Activated B cell treated with CpG ODN at 0.5 μM for 24 hours (primary cell): ENCODE results near the gene FAM136A. TPM values are rescaled to one million over a fixed set of nuclear protein-coding genes. Genes with fewer than 3 reads are reported as not detected.

ENCODE experiments used
- ATAC-seq: fragments of 200-7000 bp; cut with Tn5 transposase; one replicate; pipeline ENCODE4 v1.10.0; 2021; ENCODE audit warnings: low read depth, mild to moderate bottlenecking, moderate library complexity
- CTCF ChIA-PET: fragments of 350-600 bp; sonication (Branson Sonifier 250); formaldehyde crosslinking; loops from one replicate; lab custom pipeline; 2021; ENCODE audit warnings: antibody characterized with exemption; lab: Charles Lee
- POLR2A ChIA-PET: fragments of 350-600 bp; sonication (Branson Sonifier 250); formaldehyde crosslinking; loops from one replicate; lab custom pipeline; 2021; ENCODE audit warnings: antibody characterized with exemption; lab: Charles Lee
- DNase-seq: peaks from one replicate; pipeline ENCODE4 v3.0.0; 2022
- H3K27ac Mint-ChIP-seq: one replicate; pipeline ENCODE4 v1.8.0; 2020; ENCODE audit warnings: mixed read lengths
- H3K27me3 Mint-ChIP-seq: one replicate; pipeline ENCODE4 v1.8.0; 2021; ENCODE audit warnings: mixed read lengths
- H3K36me3 Mint-ChIP-seq: one replicate; pipeline ENCODE4 v1.8.0; 2021; ENCODE audit warnings: low read depth, mixed read lengths
- H3K4me1 Mint-ChIP-seq: one replicate; pipeline ENCODE4 v1.8.0; 2021; ENCODE audit warnings: mixed read lengths
- H3K4me3 Mint-ChIP-seq: one replicate; pipeline ENCODE4 v1.8.0; 2020; ENCODE audit warnings: mild to moderate bottlenecking, mixed read lengths
- H3K9me3 Mint-ChIP-seq: one replicate; pipeline ENCODE4 v1.8.0; 2020; ENCODE audit warnings: mixed read lengths
- intact Hi-C: fragments of 100-400 bp; cut with micrococcal nuclease; formaldehyde crosslinking; loops from one replicate; pipeline ENCODE4 v1.15.1; 2024
- total RNA-seq: library from RNA; stranded (reverse); gene quantifications from 2 replicates; pipeline ENCODE4 v1.2.3, GENCODE V29; 2022
- TF ChIP-seq, protein P1 (sequence below): fragments of 200-600 bp; IDR thresholded peaks from one replicate; pipeline ENCODE4 v1.8.0; 2022; ENCODE audit warnings: antibody characterized with exemption, mild to moderate bottlenecking

FAM136A gene
- total RNA-seq, 1 donor from 2014 or later, result 38.9 TPM

DNA sequence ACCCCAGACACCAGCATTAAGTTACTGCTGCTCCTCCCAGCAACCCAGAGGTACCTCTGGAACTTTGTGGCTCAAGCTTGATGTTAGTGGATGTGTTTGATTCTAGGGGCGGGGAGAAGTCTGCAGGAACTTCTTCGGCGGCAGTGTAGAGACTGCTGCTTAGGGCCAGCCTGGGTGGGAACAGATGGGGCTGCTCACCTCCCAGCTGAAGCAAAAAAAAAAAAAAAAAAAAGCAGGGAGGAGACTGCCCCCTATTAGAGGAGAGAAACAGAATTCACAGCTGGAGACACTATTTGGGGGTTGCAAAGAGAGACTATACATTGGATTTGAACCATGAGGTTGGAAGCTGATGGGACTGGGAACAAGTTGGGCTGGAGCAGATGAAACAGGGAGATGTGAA lies 28.6 kb upstream of the FAM136A start:
- intact Hi-C loops, result no loop called here
- Mint-ChIP-seq H3K27ac (no peak overlapping the region), H3K9me3 (no peaks in the 10 kb centered on the region), H3K4me1 (no peaks in the 10 kb centered on the region), H3K36me3 (no peaks in the 10 kb centered on the region), H3K27me3 (peaks cover 7% of the 10 kb centered on the region), H3K4me3 (no peak overlapping the region)
- TF ChIP-seq, protein P1, sequence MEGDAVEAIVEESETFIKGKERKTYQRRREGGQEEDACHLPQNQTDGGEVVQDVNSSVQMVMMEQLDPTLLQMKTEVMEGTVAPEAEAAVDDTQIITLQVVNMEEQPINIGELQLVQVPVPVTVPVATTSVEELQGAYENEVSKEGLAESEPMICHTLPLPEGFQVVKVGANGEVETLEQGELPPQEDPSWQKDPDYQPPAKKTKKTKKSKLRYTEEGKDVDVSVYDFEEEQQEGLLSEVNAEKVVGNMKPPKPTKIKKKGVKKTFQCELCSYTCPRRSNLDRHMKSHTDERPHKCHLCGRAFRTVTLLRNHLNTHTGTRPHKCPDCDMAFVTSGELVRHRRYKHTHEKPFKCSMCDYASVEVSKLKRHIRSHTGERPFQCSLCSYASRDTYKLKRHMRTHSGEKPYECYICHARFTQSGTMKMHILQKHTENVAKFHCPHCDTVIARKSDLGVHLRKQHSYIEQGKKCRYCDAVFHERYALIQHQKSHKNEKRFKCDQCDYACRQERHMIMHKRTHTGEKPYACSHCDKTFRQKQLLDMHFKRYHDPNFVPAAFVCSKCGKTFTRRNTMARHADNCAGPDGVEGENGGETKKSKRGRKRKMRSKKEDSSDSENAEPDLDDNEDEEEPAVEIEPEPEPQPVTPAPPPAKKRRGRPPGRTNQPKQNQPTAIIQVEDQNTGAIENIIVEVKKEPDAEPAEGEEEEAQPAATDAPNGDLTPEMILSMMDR, result no peak
- no peak for DNase-seq
- ATAC-seq, result no peak
- ChIA-PET POLR2A (interaction anchor here (0.7 kb wide), 1 partner anchor 265 kb away, joined by 7 read pairs; no protein-coding TSS in a partner anchor), CTCF (no interaction called here)

GRCh38 chr2:70328921-70329561 lies 27.2 kb upstream of the FAM136A start:
- ATAC-seq, result no peak
- intact Hi-C loops, result no loop called here

DNA sequence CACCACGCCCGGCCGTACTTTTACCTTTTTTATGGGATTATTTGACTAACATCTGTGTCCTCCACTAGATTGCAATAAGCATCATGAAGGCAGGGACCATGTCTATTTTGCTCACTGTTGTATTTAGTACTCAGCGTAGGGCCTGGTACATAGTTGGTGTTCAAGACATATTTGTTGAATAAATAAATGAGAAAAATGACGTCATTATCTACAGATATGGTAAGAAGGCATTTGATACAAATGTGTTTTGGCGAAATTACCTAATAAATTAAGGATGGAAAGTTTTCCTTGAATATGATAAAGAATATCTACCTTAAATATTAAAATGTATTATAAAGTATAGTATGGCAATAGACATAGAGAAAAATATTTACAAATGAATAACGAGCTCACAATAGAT lies 24.0 kb upstream of the FAM136A start:
- POLR2A ChIA-PET, result no interaction called here
- intact Hi-C loops, result no loop called here
- H3K9me3 Mint-ChIP-seq, result no peaks in the 10 kb centered on the region

More at GRCh38 chr2:70328921-70329561, 27.2 kb upstream of the FAM136A start:
- TF ChIP-seq, protein P1, result no peak
- H3K9me3 Mint-ChIP-seq, result no peaks in the 10 kb centered on the region
- CTCF ChIA-PET, result interaction anchor here (0.8 to 1.0 kb wide), 2 partner anchors 12 to 290 kb away, joined by 3 read pairs; no protein-coding TSS in a partner anchor
- POLR2A ChIA-PET, result no interaction called here
- no peak overlapping the region for H3K27ac Mint-ChIP-seq
- DNase-seq, result no peak
- H3K27me3 Mint-ChIP-seq, result peaks cover 7% of the 10 kb centered on the region
- no peak overlapping the region for H3K4me3 Mint-ChIP-seq
- H3K36me3 Mint-ChIP-seq, result no peaks in the 10 kb centered on the region
- H3K4me1 Mint-ChIP-seq, result no peaks in the 10 kb centered on the region

DNA sequence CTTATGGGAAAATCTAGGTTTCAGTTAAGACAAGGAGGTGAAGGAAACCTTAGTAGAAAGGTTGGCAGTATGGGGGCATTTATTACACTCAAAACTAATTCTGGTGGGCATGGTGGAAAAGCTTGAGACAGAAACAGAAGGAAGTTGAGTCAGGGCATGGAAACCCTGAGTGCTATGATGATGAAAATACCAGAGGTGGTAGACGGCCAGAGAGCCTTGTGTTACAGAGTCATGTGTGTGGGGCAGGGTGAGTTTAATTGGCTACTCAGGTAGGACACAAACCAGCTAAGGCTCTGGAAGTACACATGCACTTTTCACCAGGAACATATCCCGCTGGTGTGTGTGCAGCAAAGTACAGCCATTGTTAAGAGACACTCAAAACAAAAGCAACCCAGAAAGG lies 20.7 kb upstream of the FAM136A start:
- H3K27ac Mint-ChIP-seq, result no peak overlapping the region
- H3K9me3 Mint-ChIP-seq, result no peaks in the 10 kb centered on the region
- CTCF ChIA-PET, result no interaction called here
- DNase-seq (no peak), ATAC-seq (no peak)
- H3K4me1 Mint-ChIP-seq, result no peaks in the 10 kb centered on the region
- H3K36me3 Mint-ChIP-seq, result no peaks in the 10 kb centered on the region
- intact Hi-C loops, result no loop called here
- H3K4me3 Mint-ChIP-seq, result no peak overlapping the region
- H3K27me3 Mint-ChIP-seq, result peaks cover 27% of the 10 kb centered on the region
- TF ChIP-seq, protein P1, result no peak
- POLR2A ChIA-PET, result no interaction called here

More for the DNA sequence above, 24.0 kb upstream of the FAM136A start:
- ATAC-seq (no peak), DNase-seq (no peak)
- H3K36me3 Mint-ChIP-seq, result no peaks in the 10 kb centered on the region
- no peak overlapping the region for H3K27ac Mint-ChIP-seq
- TF ChIP-seq, protein P1, result no peak
- CTCF ChIA-PET, result no interaction called here
- peaks cover 16% of the 10 kb centered on the region for H3K27me3 Mint-ChIP-seq
- no peaks in the 10 kb centered on the region for H3K4me1 Mint-ChIP-seq
- no peak overlapping the region for H3K4me3 Mint-ChIP-seq

DNA sequence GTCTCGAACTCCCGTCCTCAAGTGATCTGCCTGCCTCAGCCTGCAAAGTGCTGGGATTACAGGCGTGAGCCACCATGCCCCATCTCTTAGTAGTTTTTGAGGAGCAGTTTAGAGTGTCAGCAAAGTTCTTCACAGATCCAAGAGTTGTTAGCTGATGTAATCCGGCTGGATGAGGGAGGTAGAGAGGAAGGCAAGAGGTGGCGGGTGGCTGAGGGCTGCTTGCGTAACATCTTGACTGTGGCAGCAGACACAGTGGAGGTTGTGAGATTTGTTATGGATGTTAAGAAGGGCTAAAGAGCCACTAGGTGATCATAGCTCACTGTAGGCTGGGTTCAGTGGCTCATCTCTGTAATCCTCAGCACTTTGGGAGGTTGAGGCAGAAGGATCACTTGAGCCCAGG lies 19.5 kb upstream of the FAM136A start:
- Mint-ChIP-seq H3K4me1 (no peaks in the 10 kb centered on the region), H3K36me3 (no peaks in the 10 kb centered on the region), H3K27me3 (peaks cover 31% of the 10 kb centered on the region), H3K9me3 (no peaks in the 10 kb centered on the region), H3K27ac (no peak overlapping the region), H3K4me3 (no peak overlapping the region)
- POLR2A ChIA-PET, result no interaction called here
- ATAC-seq, result no peak
- CTCF ChIA-PET, result no interaction called here
- DNase-seq, result no peak
- TF ChIP-seq, protein P1, result no peak
- intact Hi-C loops, result no loop called here
